ENCODE measurements around the gene NOM1. TPM values are rescaled to one million over a fixed set of nuclear protein-coding genes. Genes with fewer than 3 reads are reported as not detected.

Gene NOM1
- polyA plus RNA-seq, 1 of the 3 experiments (the other 2 are of a cell fraction) = 18.1 TPM

- CTCF ChIA-PET = interaction anchor here (1.7 to 2.2 kb wide), 2 partner anchors 69 to 206 kb away, joined by 4 to 6 read pairs; partner anchors contain the start of gene NOM1
- Histone ChIP-seq H3F3A (replicated peaks; ENCODE audit: insufficient read depth) (peaks cover 4% of the 10 kb centered on the region), H3K9ac (no peak overlapping the region), H3K27ac (ENCODE audit: low read depth in 2 of 2, low read length in 1 of 2) (no peak overlapping the region), H3K79me2 (ENCODE audit: insufficient read depth) (no peaks in the 10 kb centered on the region), H3K36me3 (replicated peaks in 1 of 2; ENCODE audit: control insufficient read depth in 1 of 2, insufficient read depth in 2 of 2, low read length in 1 of 2) (no peaks in the 10 kb centered on the region), H3K9me3 (no peaks in the 10 kb centered on the region), H3K4me1 (ENCODE audit: control insufficient read depth in 1 of 2, insufficient read depth in 2 of 2, low read depth in 1 of 2, low read length in 1 of 2) (no peaks in the 10 kb centered on the region; a peak in 1 of 4 replicates), H4K20me1 (ENCODE audit: insufficient read depth) (peaks cover 5% of the 10 kb centered on the region), H3K9me2 (no peaks in the 10 kb centered on the region), H3K27me3 (ENCODE audit: insufficient read depth) (peaks cover 100% of the 10 kb centered on the region), H3K4me3 (ENCODE audit: low read depth in 2 of 2, low read length in 1 of 2) (no peak overlapping the region), H2AFZ (ENCODE audit: low read depth) (no peak overlapping the region), H3K4me2 (no peak overlapping the region)
- POLR2A ChIA-PET = no interaction called here
- TF ChIP-seq, protein P1, sequence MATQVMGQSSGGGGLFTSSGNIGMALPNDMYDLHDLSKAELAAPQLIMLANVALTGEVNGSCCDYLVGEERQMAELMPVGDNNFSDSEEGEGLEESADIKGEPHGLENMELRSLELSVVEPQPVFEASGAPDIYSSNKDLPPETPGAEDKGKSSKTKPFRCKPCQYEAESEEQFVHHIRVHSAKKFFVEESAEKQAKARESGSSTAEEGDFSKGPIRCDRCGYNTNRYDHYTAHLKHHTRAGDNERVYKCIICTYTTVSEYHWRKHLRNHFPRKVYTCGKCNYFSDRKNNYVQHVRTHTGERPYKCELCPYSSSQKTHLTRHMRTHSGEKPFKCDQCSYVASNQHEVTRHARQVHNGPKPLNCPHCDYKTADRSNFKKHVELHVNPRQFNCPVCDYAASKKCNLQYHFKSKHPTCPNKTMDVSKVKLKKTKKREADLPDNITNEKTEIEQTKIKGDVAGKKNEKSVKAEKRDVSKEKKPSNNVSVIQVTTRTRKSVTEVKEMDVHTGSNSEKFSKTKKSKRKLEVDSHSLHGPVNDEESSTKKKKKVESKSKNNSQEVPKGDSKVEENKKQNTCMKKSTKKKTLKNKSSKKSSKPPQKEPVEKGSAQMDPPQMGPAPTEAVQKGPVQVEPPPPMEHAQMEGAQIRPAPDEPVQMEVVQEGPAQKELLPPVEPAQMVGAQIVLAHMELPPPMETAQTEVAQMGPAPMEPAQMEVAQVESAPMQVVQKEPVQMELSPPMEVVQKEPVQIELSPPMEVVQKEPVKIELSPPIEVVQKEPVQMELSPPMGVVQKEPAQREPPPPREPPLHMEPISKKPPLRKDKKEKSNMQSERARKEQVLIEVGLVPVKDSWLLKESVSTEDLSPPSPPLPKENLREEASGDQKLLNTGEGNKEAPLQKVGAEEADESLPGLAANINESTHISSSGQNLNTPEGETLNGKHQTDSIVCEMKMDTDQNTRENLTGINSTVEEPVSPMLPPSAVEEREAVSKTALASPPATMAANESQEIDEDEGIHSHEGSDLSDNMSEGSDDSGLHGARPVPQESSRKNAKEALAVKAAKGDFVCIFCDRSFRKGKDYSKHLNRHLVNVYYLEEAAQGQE (IDR thresholded peaks at IDR 0.05; ENCODE audit: low read depth, low read length) = no peak
- peak; percentile 39; the same call in 1 of the 2 replicates for TF ChIP-seq EZH2phosphoT487 (IDR thresholded peaks at IDR 0.05; ENCODE audit: borderline replicate concordance, low read depth)
- DNase-seq = peak; percentile 53
- 12% methylated on average over 29 of the region's 49 CpGs for WGBS (ENCODE audit: low lambda C conversion rate)
Observed at GRCh38 chr7:157018328-157018996, 69.0 kb downstream of the NOM1 start.

DNA sequence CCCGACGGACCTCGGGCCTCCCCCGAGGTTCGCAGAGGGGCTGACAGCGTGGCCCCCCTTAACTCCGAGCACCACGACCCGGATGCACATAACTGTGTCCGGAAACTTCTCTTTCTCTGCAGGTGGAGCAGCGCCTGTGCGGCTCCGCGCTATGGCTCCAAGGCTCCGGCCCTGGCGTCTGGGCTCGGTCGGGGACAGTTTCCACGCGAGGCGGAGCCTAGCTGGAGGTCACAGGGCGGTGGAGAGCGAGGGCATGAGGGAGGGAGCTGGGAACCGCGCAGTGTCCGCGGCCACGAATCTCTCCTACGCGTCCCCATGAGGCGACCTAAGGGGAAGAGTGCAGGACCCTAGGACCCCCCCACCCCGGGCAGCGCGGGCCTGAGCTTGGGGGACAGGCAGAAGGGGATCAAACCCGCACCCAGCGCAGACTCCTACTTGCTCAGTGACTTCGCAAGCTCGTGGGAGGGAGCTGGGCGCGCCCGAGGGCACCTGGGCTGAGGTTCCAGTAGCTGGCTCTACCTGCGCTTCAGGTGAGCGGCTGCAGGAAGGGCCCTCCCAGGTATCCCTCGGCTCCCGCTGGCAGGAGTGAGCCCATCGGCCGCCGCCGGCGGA lies 69.6 kb downstream of the NOM1 start:
- Histone ChIP-seq H3K9me3 (no peaks in the 10 kb centered on the region), H3K27me3 (ENCODE audit: insufficient read depth) (peaks cover 100% of the 10 kb centered on the region), H3K4me1 (ENCODE audit: control insufficient read depth in 1 of 2, insufficient read depth in 2 of 2, low read depth in 1 of 2, low read length in 1 of 2) (no peaks in the 10 kb centered on the region; a peak in 1 of 4 replicates), H3K36me3 (replicated peaks in 1 of 2; ENCODE audit: control insufficient read depth in 1 of 2, insufficient read depth in 2 of 2, low read length in 1 of 2) (no peaks in the 10 kb centered on the region), H3F3A (replicated peaks; ENCODE audit: insufficient read depth) (peaks cover 5% of the 10 kb centered on the region), H3K9ac (no peak overlapping the region), H3K27ac (ENCODE audit: low read depth in 2 of 2, low read length in 1 of 2) (no peak overlapping the region), H2AFZ (ENCODE audit: low read depth) (no peak overlapping the region), H3K4me2 (no peak overlapping the region), H3K79me2 (ENCODE audit: insufficient read depth) (no peaks in the 10 kb centered on the region), H3K4me3 (ENCODE audit: low read depth in 2 of 2, low read length in 1 of 2) (no peak overlapping the region), H3K9me2 (no peaks in the 10 kb centered on the region), H4K20me1 (ENCODE audit: insufficient read depth) (peaks cover 5% of the 10 kb centered on the region)
- POLR2A ChIA-PET = no interaction called here
- WGBS (ENCODE audit: low lambda C conversion rate) = 18% methylated on average over 39 of the region's 50 CpGs
- TF ChIP-seq NRF1 (IDR thresholded peaks at IDR 0.05; ENCODE audit: low read depth, low read length) (no peak), MAX (IDR thresholded peaks at IDR 0.05; ENCODE audit: low read depth) (no peak), MEF2A (IDR thresholded peaks at IDR 0.05; ENCODE audit: borderline replicate concordance, low read depth) (no peak), POLR2AphosphoS5 (IDR thresholded peaks at IDR 0.05; ENCODE audit: low read depth, low read length) (no peak), TCF12 (IDR thresholded peaks at IDR 0.05) (no peak)
- TF ChIP-seq, protein P2, sequence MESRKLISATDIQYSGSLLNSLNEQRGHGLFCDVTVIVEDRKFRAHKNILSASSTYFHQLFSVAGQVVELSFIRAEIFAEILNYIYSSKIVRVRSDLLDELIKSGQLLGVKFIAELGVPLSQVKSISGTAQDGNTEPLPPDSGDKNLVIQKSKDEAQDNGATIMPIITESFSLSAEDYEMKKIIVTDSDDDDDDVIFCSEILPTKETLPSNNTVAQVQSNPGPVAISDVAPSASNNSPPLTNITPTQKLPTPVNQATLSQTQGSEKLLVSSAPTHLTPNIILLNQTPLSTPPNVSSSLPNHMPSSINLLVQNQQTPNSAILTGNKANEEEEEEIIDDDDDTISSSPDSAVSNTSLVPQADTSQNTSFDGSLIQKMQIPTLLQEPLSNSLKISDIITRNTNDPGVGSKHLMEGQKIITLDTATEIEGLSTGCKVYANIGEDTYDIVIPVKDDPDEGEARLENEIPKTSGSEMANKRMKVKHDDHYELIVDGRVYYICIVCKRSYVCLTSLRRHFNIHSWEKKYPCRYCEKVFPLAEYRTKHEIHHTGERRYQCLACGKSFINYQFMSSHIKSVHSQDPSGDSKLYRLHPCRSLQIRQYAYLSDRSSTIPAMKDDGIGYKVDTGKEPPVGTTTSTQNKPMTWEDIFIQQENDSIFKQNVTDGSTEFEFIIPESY (IDR thresholded peaks at IDR 0.05; ENCODE audit: borderline replicate concordance, low read depth) = no peak
- CTCF ChIA-PET = interaction anchor here (1.0 to 2.2 kb wide), 6 partner anchors 10 to 254 kb away, joined by 4 to 6 read pairs (median 4); partner anchors contain the start of gene NOM1
- peak; percentile 58 for DNase-seq
